Vagina (tissue), 2 donors: Measurements from ENCODE around the gene KCNH2. TPM values are rescaled to one million over a fixed set of nuclear protein-coding genes. Genes with fewer than 3 reads are reported as not detected.

Source experiments
- DNase-seq, 2 donors: peaks; one replicate each; pipeline ENCODE4 v3.0.0-alpha.2; 2017; ENCODE audit errors: extremely low spot score in 2 of 2
- H3K27ac ChIP-seq: fragments of 200-600 bp; sonication (generic); one replicate; pipeline ENCODE4 v1.5.1; 2019
- H3K27me3 ChIP-seq: fragments of 200-600 bp; sonication (generic); one replicate; pipeline ENCODE4 v1.5.1; 2019
- H3K36me3 ChIP-seq, 2 donors: fragments of 200-600 bp; sonication (generic); one replicate each; pipeline ENCODE4 v1.5.1; 2017 to 2019
- H3K4me1 ChIP-seq: fragments of 200-600 bp; sonication (generic); one replicate; pipeline ENCODE4 v1.5.1; 2019
- H3K4me3 ChIP-seq, 2 donors: fragments of 200-600 bp; sonication (generic); 1 replicate in 1 of 2; 2 replicates in 1 of 2; pipeline ENCODE4 v1.5.1; 2016 to 2019
- H3K9me3 ChIP-seq: fragments of 200-600 bp; sonication (generic); one replicate; pipeline ENCODE4 v1.5.1; 2019
- POLR2A ChIP-seq, 2 donors: fragments of 450-650 bp; IDR thresholded peaks; one replicate each; pipeline ENCODE4 v1.6.1; 2017; ENCODE audit warnings: antibody characterized with exemption in 2 of 2, mild to moderate bottlenecking in 2 of 2, moderate library complexity in 2 of 2
- POLR2AphosphoS5 ChIP-seq, 2 donors: sonication (generic); formaldehyde crosslinking; IDR thresholded peaks; one replicate each; pipeline ENCODE4 v1.9.0; 2017; ENCODE audit warnings: antibody characterized with exemption in 2 of 2, mild to moderate bottlenecking in 2 of 2, low read depth in 1 of 2; ENCODE audit not compliant: insufficient read depth in 1 of 2
- intact Hi-C: fragments of 100-400 bp; cut with DNase I; formaldehyde crosslinking; loops from one replicate; pipeline ENCODE4 v1.15.1; 2023
- total RNA-seq: library from RNA; depleted of rRNA; stranded (reverse); fragments of >200 nt; gene quantifications from one replicate; pipeline ENCODE4 v1.2.3, GENCODE V29; 2016
- TF ChIP-seq, protein P1 (sequence below), 3 experiments: fragments of 450-650 bp in 2 of 3; fragments of 200-600 bp in 1 of 3; sonication (generic) in 1 of 3; IDR thresholded peaks; one replicate each; pipeline ENCODE4 v1.5.1; 2017 to 2019; ENCODE audit warnings: antibody characterized with exemption in 3 of 3, mild to moderate bottlenecking in 2 of 3, moderate library complexity in 2 of 3

Gene KCNH2
- total RNA-seq, 1 donor from 2014 or later: 6.4 TPM

DNA sequence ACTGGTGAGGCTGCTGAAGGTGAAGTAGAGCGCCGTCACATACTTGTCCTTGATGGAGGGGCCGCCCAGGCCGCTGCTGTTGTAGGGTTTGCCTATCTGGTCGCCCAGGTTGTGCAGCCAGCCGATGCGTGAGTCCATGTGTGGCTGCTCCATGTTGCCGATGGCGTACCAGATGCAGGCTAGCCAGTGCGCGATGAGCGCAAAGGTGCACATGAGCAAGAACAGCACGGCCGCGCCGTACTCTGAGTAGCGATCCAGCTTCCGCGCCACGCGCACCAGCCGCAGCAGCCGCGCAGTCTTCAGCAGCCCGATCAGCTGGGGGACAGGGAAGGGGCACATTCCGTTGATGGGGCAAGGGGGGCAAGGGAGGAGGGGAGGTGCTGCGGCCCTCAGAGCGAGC lies 26.6 kb downstream of the KCNH2 start:
- no peaks in the 10 kb centered on the region for H3K36me3 ChIP-seq
- H3K27ac ChIP-seq: no peak overlapping the region
- peaks cover 19% of the 10 kb centered on the region for H3K4me1 ChIP-seq
- TF ChIP-seq POLR2A (IDR thresholded peaks at IDR 0.05) (no peak), POLR2AphosphoS5 (IDR thresholded peaks at IDR 0.05; ENCODE audit: insufficient read depth in 1 of 2, low read depth in 1 of 2) (no peak)
- no peaks in the 10 kb centered on the region for H3K27me3 ChIP-seq
- no peak overlapping the region for H3K4me3 ChIP-seq
- intact Hi-C loops: no loop called here
- H3K9me3 ChIP-seq: no peaks in the 10 kb centered on the region
- DNase-seq: no peak

DNA sequence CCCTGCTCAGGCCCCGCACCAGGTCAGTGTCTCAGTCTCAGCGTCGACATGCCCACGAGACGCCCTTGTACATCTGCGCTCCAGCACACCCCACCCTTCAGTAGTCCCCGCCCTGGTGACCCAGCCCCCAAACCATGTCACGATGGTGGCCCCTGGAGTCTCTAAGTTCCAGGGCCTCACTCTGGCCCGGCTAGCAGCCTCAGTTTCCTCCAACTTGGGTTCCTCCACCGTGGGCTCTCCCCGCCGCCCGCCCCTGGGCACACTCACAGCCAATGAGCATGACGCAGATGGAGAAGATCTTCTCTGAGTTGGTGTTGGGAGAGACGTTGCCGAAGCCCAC lies 27.0 kb downstream of the KCNH2 start:
- H3K4me3 ChIP-seq: no peak overlapping the region
- no peaks in the 10 kb centered on the region for H3K27me3 ChIP-seq
- H3K4me1 ChIP-seq: peaks cover 19% of the 10 kb centered on the region
- no peaks in the 10 kb centered on the region for H3K36me3 ChIP-seq
- intact Hi-C loops: no loop called here
- H3K9me3 ChIP-seq: no peaks in the 10 kb centered on the region
- no peak for DNase-seq
- no peak overlapping the region for H3K27ac ChIP-seq
- TF ChIP-seq, protein P1, sequence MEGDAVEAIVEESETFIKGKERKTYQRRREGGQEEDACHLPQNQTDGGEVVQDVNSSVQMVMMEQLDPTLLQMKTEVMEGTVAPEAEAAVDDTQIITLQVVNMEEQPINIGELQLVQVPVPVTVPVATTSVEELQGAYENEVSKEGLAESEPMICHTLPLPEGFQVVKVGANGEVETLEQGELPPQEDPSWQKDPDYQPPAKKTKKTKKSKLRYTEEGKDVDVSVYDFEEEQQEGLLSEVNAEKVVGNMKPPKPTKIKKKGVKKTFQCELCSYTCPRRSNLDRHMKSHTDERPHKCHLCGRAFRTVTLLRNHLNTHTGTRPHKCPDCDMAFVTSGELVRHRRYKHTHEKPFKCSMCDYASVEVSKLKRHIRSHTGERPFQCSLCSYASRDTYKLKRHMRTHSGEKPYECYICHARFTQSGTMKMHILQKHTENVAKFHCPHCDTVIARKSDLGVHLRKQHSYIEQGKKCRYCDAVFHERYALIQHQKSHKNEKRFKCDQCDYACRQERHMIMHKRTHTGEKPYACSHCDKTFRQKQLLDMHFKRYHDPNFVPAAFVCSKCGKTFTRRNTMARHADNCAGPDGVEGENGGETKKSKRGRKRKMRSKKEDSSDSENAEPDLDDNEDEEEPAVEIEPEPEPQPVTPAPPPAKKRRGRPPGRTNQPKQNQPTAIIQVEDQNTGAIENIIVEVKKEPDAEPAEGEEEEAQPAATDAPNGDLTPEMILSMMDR (IDR thresholded peaks at IDR 0.05): no peak
- TF ChIP-seq POLR2AphosphoS5 (IDR thresholded peaks at IDR 0.05; ENCODE audit: insufficient read depth in 1 of 2, low read depth in 1 of 2) (no peak), POLR2A (IDR thresholded peaks at IDR 0.05) (no peak)

DNA sequence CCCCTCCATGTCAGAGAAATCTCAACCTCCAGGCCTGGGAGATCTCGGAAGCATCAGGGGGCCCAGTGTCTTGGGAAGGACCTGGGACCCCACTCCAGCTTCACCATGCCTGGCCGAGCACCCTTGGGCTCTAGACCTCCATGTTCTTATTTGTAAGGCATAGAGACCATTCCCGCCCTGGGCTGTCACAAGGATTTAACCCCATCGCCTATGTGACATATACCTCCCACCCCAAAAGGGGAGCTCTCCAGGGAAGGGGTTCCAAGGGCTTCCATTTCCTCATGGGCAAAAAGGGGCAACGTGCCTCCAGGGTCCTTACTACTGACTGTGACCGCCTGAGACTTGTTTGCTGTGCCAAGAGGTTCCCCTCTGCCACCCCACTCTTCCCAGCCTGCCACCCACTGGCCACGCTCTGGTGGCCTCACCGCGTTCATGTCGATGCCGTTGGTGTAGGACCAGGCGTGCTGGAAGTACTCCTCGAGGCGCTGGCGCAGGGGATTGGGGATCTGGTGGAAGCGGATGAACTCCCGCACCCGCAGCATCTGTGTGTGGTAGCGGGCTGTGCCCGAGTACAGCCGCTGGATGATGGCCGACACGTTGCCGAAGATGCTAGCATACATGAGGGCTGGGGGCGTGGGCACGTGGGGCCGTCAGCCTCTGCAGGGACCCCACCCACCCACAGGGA lies 27.5 kb downstream of the KCNH2 start:
- intact Hi-C loops: no loop called here
- Histone ChIP-seq H3K4me1 (peaks cover 15% of the 10 kb centered on the region), H3K36me3 (no peaks in the 10 kb centered on the region), H3K27ac (no peak overlapping the region), H3K9me3 (no peaks in the 10 kb centered on the region), H3K27me3 (no peaks in the 10 kb centered on the region), H3K4me3 (no peak overlapping the region)
- TF ChIP-seq POLR2AphosphoS5 (IDR thresholded peaks at IDR 0.05; ENCODE audit: insufficient read depth in 1 of 2, low read depth in 1 of 2) (no peak), POLR2A (IDR thresholded peaks at IDR 0.05) (no peak)
- TF ChIP-seq, protein P1 (IDR thresholded peaks at IDR 0.05): no peak
- DNase-seq: no peak

DNA sequence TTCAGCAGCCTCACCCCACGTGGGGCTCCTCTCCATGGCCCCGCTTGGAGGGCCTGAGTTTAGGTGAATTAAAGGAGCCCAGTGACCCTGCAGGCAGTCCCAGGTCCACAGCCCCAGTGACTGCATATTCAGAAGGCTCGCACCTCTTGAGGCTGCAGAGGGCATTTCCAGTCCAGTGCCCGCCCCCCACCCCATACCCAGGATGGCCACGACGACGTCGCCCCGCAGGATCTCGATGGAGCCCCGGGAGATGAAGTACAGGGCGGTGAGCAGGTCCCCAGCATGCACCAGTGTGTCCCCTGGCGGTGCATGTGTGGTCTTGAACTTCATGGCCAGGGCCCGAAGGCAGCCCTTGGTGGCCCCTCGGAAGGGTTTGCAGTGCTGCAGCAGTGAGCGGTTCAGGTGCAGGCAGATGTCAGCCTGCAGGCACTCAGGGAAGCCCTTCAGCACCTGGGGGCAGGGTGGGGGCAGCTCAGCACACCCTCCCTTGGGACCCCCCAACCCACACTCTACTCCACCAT lies 28.1 kb downstream of the KCNH2 start:
- H3K27ac ChIP-seq: no peak overlapping the region
- no peaks in the 10 kb centered on the region for H3K27me3 ChIP-seq
- peaks cover 9% of the 10 kb centered on the region for H3K4me1 ChIP-seq

DNA sequence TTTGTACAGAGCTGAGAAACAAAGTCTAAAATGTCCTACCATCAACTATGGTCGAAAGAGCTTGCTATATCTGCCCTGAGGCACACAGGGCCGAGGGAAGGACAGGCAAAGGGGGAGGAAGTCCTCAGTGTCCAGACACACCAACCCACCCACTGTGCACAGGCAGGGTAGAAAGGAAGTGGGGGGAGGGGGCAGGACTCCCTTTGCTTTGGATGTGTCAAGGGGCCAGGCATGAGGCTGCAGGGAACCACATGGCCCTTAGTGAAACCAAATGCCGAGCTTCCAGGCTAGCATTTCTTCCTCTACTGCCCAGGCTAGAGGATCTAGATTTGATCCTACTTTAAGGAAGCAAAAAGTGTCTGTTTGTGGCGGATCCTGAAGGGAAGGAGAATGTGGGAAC lies 28.6 kb downstream of the KCNH2 start:
- Histone ChIP-seq H3K4me1 (peaks cover 9% of the 10 kb centered on the region), H3K27me3 (no peaks in the 10 kb centered on the region), H3K36me3 (no peaks in the 10 kb centered on the region), H3K4me3 (no peak overlapping the region), H3K9me3 (no peaks in the 10 kb centered on the region), H3K27ac (no peak overlapping the region)
- no peak for DNase-seq
- intact Hi-C loops: no loop called here
- no peak for TF ChIP-seq POLR2A (IDR thresholded peaks at IDR 0.05)
- TF ChIP-seq, protein P1 (IDR thresholded peaks at IDR 0.05): no peak
- no peak for TF ChIP-seq POLR2AphosphoS5 (IDR thresholded peaks at IDR 0.05; ENCODE audit: insufficient read depth in 1 of 2, low read depth in 1 of 2)

More for the DNA sequence above, 28.1 kb downstream of the KCNH2 start:
- intact Hi-C loops: no loop called here
- no peak overlapping the region for H3K4me3 ChIP-seq
- H3K36me3 ChIP-seq: no peaks in the 10 kb centered on the region
- no peak for DNase-seq
- H3K9me3 ChIP-seq: no peaks in the 10 kb centered on the region
- TF ChIP-seq POLR2AphosphoS5 (IDR thresholded peaks at IDR 0.05; ENCODE audit: insufficient read depth in 1 of 2, low read depth in 1 of 2) (no peak), POLR2A (IDR thresholded peaks at IDR 0.05) (no peak)
- TF ChIP-seq, protein P1 (IDR thresholded peaks at IDR 0.05): no peak
